Endodermal cell (in vitro differentiated cells): Measurements from ENCODE around the gene LRRC27. TPM values are rescaled to one million over a fixed set of nuclear protein-coding genes. Genes with fewer than 3 reads are reported as not detected.
"Not testable (repeated sequence)": the region's sequence is repeated elsewhere in the genome, so short reads cannot be mapped to it uniquely, and the experiment has no call there.

Source experiments
- DNase-seq: peaks from one replicate; pipeline ENCODE4 v3.0.0-alpha.2; 2017
- H3K27ac ChIP-seq: 2 replicates; pipeline ENCODE4 v1.5.1; 2013; ENCODE audit warnings: mild to moderate bottlenecking, low read depth, low read length, moderate library complexity
- H3K27me3 ChIP-seq: 2 replicates; pipeline ENCODE4 v1.6.1; 2013; ENCODE audit warnings: mild to moderate bottlenecking, low read length, moderate library complexity; ENCODE audit not compliant: insufficient read depth, control insufficient read depth, poor library complexity, severe bottlenecking
- H3K36me3 ChIP-seq: 2 replicates; pipeline ENCODE4 v1.7.0; 2013; ENCODE audit warnings: mild to moderate bottlenecking, low read length, moderate library complexity; ENCODE audit not compliant: control insufficient read depth, insufficient read depth
- H3K4me1 ChIP-seq: one replicate; pipeline ENCODE4 v1.7.0; 2013; ENCODE audit warnings: low read length; ENCODE audit not compliant: control insufficient read depth, insufficient read depth
- H3K4me3 ChIP-seq: 2 replicates; pipeline ENCODE4 v1.5.1; 2013; ENCODE audit warnings: mild to moderate bottlenecking, low read length, moderate library complexity
- H3K9ac ChIP-seq: 2 replicates; pipeline ENCODE4 v1.6.1; 2013; ENCODE audit warnings: mild to moderate bottlenecking, low read length, moderate library complexity; ENCODE audit not compliant: poor library complexity, severe bottlenecking; ENCODE audit errors: extremely low read depth
- H3K9me3 ChIP-seq: 2 replicates; pipeline ENCODE4 v1.6.1; 2013; ENCODE audit warnings: mild to moderate bottlenecking, low read length, moderate library complexity; ENCODE audit not compliant: control insufficient read depth
- H3K27ac Mint-ChIP-seq: 2 replicates; pipeline ENCODE4 v1.8.0; 2020; ENCODE audit warnings: mixed read lengths
- H3K27me3 Mint-ChIP-seq: 2 replicates; pipeline ENCODE4 v1.8.0; 2021; ENCODE audit warnings: mild to moderate bottlenecking, mixed read lengths; ENCODE audit not compliant: insufficient read depth
- H3K36me3 Mint-ChIP-seq: 2 replicates; pipeline ENCODE4 v1.8.0; 2020; ENCODE audit warnings: low read depth, mixed read lengths
- H3K4me1 Mint-ChIP-seq: 2 replicates; pipeline ENCODE4 v1.8.0; 2020; ENCODE audit warnings: mixed read lengths
- H3K4me3 Mint-ChIP-seq: 2 replicates; pipeline ENCODE4 v1.8.0; 2020; ENCODE audit warnings: mild to moderate bottlenecking, moderate library complexity, mixed read lengths
- H3K9me3 Mint-ChIP-seq: 2 replicates; pipeline ENCODE4 v1.8.0; 2020; ENCODE audit warnings: mild to moderate bottlenecking, mixed read lengths
- CTCF ChIP-seq: fragments of 200-600 bp; sonication (generic); conservative IDR thresholded peaks from 2 replicates; pipeline ENCODE4 v1.5.0; 2021; ENCODE audit warnings: antibody characterized with exemption, mild to moderate bottlenecking
- WGBS, 2 experiments: methylation state at CpG; one replicate each; pipeline versions ENCODE4 v1.1.5 to v1.1.7; 2013; ENCODE audit warnings: missing lambda C conversion rate in 2 of 2, mixed read lengths in 1 of 2; ENCODE audit not compliant: insufficient coverage in 1 of 2, insufficient read length in 1 of 2; 5-methylcytosine and 5-hydroxymethylcytosine counted together
- total RNA-seq, 2 donors: library from RNA; stranded (reverse); fragmentation: NEBNext Ultra II Directional in 1 of 2; extraction: Animal tissue kit (Norgen Biotek cat#: 25700) in 1 of 2; gene quantifications; 2 replicates in 1 of 2; 3 replicates in 1 of 2; pipeline ENCODE4 v1.2.1, GENCODE V29; 2021

LRRC27 gene
- total RNA-seq, 2 donors from 2014 or later = 10.3 to 14.6 TPM

- Mint-ChIP-seq H3K4me3 (no peak overlapping the region), H3K27me3 (no peaks in the 10 kb centered on the region), H3K9me3 (no peaks in the 10 kb centered on the region), H3K36me3 (no peaks in the 10 kb centered on the region), H3K27ac (no peak overlapping the region), H3K4me1 (no peaks in the 10 kb centered on the region)
- no peak for TF ChIP-seq CTCF
- 93 to 94% methylated on average over 12 to 18 of the region's 18 CpGs for WGBS, 2 experiments
- Histone ChIP-seq H3K4me3 (no peak overlapping the region), H3K36me3 (no peaks in the 10 kb centered on the region), H3K9ac (no peak overlapping the region), H3K4me1 (no peaks in the 10 kb centered on the region), H3K27me3 (no peaks in the 10 kb centered on the region), H3K9me3 (no peaks in the 10 kb centered on the region), H3K27ac (no peak overlapping the region)
- DNase-seq = no peak
Observed at GRCh38 chr10:132385721-132386418, 53.9 kb downstream of the LRRC27 start.

- no peak for TF ChIP-seq CTCF
- no peak for DNase-seq
- H3K4me1 ChIP-seq = no peaks in the 10 kb centered on the region
- H3K9me3 ChIP-seq = no peaks in the 10 kb centered on the region
- no peaks in the 10 kb centered on the region for H3K27me3 Mint-ChIP-seq
- H3K27ac Mint-ChIP-seq = no peak overlapping the region
- no peaks in the 10 kb centered on the region for H3K9me3 Mint-ChIP-seq
- H3K4me3 ChIP-seq = no peak overlapping the region
- H3K36me3 Mint-ChIP-seq = no peaks in the 10 kb centered on the region
- no peak overlapping the region for H3K9ac ChIP-seq
- H3K27me3 ChIP-seq = no peaks in the 10 kb centered on the region
- no peaks in the 10 kb centered on the region for H3K36me3 ChIP-seq
- no peaks in the 10 kb centered on the region for H3K4me1 Mint-ChIP-seq
- 91% methylated on average over 9 of the region's 9 CpGs; no CpG with 5 or more reads in 1 of the 2 experiments for WGBS, 2 experiments
- H3K4me3 Mint-ChIP-seq = no peak overlapping the region
- no peak overlapping the region for H3K27ac ChIP-seq
Observed at GRCh38 chr10:132386419-132386831, 54.4 kb downstream of the LRRC27 start.

- H3K4me1 Mint-ChIP-seq, H3K9me3 ChIP-seq, H3K27ac Mint-ChIP-seq, H3K27me3 ChIP-seq, H3K9ac ChIP-seq, H3K4me3 ChIP-seq, H3K4me3 Mint-ChIP-seq, H3K27me3 Mint-ChIP-seq, DNase-seq, H3K36me3 Mint-ChIP-seq, H3K9me3 Mint-ChIP-seq, H3K27ac ChIP-seq, H3K36me3 ChIP-seq, H3K4me1 ChIP-seq: not testable (repeated sequence)
- 89% methylated on average over 1 of the region's 1 CpG; no CpG with 5 or more reads in 1 of the 2 experiments for WGBS, 2 experiments
Observed at GRCh38 chr10:132386896-132387295, 54.9 kb downstream of the LRRC27 start.
